ENCODE results near the gene BPIFB4. TPM values are rescaled to one million over a fixed set of nuclear protein-coding genes. Genes with fewer than 3 reads are reported as not detected.

BPIFB4 gene
- total and polyA plus RNA-seq, 2 of the 4 experiments (the other 2 are of a cell fraction) = not detected

- TF ChIP-seq CTCF (conservative IDR thresholded peaks at IDR 0.05; ENCODE audit: low read depth, low read length) = no peak
These were observed 53.3 kb downstream of the BPIFB4 start (continued) for GRCh38 chr20:33132513-33133372.

GRCh38 chr20:33133373-33133941 lies 54.0 kb downstream of the BPIFB4 start:
- H3K9ac ChIP-seq (ENCODE audit: low read depth, low read length) = no peak overlapping the region
- H3K14ac ChIP-seq (replicated peaks; ENCODE audit: low read depth, low read length) = no peak overlapping the region
- intact Hi-C loops (cut with micrococcal nuclease) (no loop called here), in situ Hi-C loops (cut with MboI; ENCODE audit: low sequenced_read_pairs) (no loop called here), dilution Hi-C loops (cut with HindIII; ENCODE audit: low sequenced_read_pairs, unreplicated experiment) (no loop called here)
- no peak overlapping the region for H2BK20ac ChIP-seq (ENCODE audit: low read depth, low read length)
- no peak overlapping the region for H2AK5ac ChIP-seq (ENCODE audit: low read depth, low read length)
- H3K9me1 ChIP-seq (ENCODE audit: insufficient read depth, low read length) = no peaks in the 10 kb centered on the region
- H2BK15ac ChIP-seq (ENCODE audit: low read depth, low read length) = no peak overlapping the region
- H2AK9ac ChIP-seq (replicated peaks; ENCODE audit: low read depth, low read length, poor library complexity) = no peak overlapping the region
- BruUV-seq (replicated peaks) = no TSS peak
- no peak for ATAC-seq (ENCODE audit: low read depth)
- no peak overlapping the region for H2BK120ac ChIP-seq (ENCODE audit: low read depth, low read length)
- no peak overlapping the region for H4K8ac ChIP-seq (ENCODE audit: low read depth in 2 of 2, low read length in 2 of 2)
- ChIA-PET CTCF (no interaction called here), POLR2A (ENCODE audit: unreplicated experiment) (no interaction called here)
- no peak overlapping the region for H4K91ac ChIP-seq (ENCODE audit: insufficient read depth, low read depth, low read length)
- no peaks in the 10 kb centered on the region for H3K36me3 ChIP-seq (ENCODE audit: control insufficient read depth, insufficient read depth, low read length)
- 76% methylated on average over 3 of the region's 11 CpGs; no CpG with 5 or more reads in 1 of the 2 experiments for WGBS, 2 experiments (ENCODE audit: extremely low coverage in 2 of 2, insufficient read length in 1 of 2)
- no peak overlapping the region for H3K23ac ChIP-seq (ENCODE audit: low read depth, low read length)
- H3K4me1 ChIP-seq (ENCODE audit: control insufficient read depth, insufficient read depth, low read length) = no peaks in the 10 kb centered on the region
- no peak overlapping the region for H2BK5ac ChIP-seq (ENCODE audit: low read depth, low read length, poor library complexity, severe bottlenecking)
- no peak overlapping the region for H3K27ac ChIP-seq (ENCODE audit: insufficient read depth, low read length)
- H3K4me2 ChIP-seq (ENCODE audit: low read depth, low read length) = no peak overlapping the region
- no peaks in the 10 kb centered on the region for H3K9me3 ChIP-seq (ENCODE audit: control insufficient read depth, insufficient read depth, low read length)
- H3K56ac ChIP-seq (ENCODE audit: extremely low read depth, insufficient read depth, low read length) = no peak overlapping the region
- no peaks in the 10 kb centered on the region for H4K20me1 ChIP-seq (ENCODE audit: insufficient read depth, low read length)
- no peak overlapping the region for H3K4me3 ChIP-seq (ENCODE audit: insufficient read depth, low read depth, low read length)
- DNase-seq = no peak
- H3K18ac ChIP-seq (ENCODE audit: low read depth, low read length) = no peak overlapping the region
- H4K5ac ChIP-seq (ENCODE audit: low read depth, low read length) = no peak overlapping the region
- H2AFZ ChIP-seq (replicated peaks; ENCODE audit: low read length, poor library complexity) = no peak overlapping the region
- no peaks in the 10 kb centered on the region; the same call in 1 of the 2 replicates for H3K27me3 ChIP-seq (ENCODE audit: control insufficient read depth, insufficient read depth, low read length)
- H3K4ac ChIP-seq (ENCODE audit: low read depth, low read length) = no peak overlapping the region
- no peaks in the 10 kb centered on the region for H3K79me1 ChIP-seq (ENCODE audit: low read depth in 1 of 2, low read length in 2 of 2)
- TF ChIP-seq NFE2L2 (IDR thresholded peaks at IDR 0.05; ENCODE audit: low read depth, low read length) (no peak), SMC3 (IDR thresholded peaks at IDR 0.05; ENCODE audit: low read depth, low read length) (no peak), CTCF (conservative IDR thresholded peaks at IDR 0.05; ENCODE audit: low read depth, low read length) (no peak), CHD1 (IDR thresholded peaks at IDR 0.05; ENCODE audit: low read depth, low read length) (no peak), RCOR1 (IDR thresholded peaks at IDR 0.05; ENCODE audit: insufficient replicate concordance, low read length) (no peak), MAFK (IDR thresholded peaks at IDR 0.05; ENCODE audit: low read depth, low read length) (no peak), FOS (IDR thresholded peaks at IDR 0.05; ENCODE audit: low read depth, low read length) (no peak), POLR2A (IDR thresholded peaks at IDR 0.05; ENCODE audit: low read depth, low read length) (no peak), BHLHE40 (IDR thresholded peaks at IDR 0.05; ENCODE audit: low read depth, low read length) (no peak), RFX5 (IDR thresholded peaks at IDR 0.05; ENCODE audit: low read depth, low read length) (no peak)
- TF ChIP-seq, protein P1, sequence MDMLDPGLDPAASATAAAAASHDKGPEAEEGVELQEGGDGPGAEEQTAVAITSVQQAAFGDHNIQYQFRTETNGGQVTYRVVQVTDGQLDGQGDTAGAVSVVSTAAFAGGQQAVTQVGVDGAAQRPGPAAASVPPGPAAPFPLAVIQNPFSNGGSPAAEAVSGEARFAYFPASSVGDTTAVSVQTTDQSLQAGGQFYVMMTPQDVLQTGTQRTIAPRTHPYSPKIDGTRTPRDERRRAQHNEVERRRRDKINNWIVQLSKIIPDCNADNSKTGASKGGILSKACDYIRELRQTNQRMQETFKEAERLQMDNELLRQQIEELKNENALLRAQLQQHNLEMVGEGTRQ (IDR thresholded peaks at IDR 0.05; ENCODE audit: low read depth, low read length) = no peak

All from IMR-90 (cell line).